PC-9 (cell line): ENCODE measurements around the gene CCDC106. TPM values are rescaled to one million over a fixed set of nuclear protein-coding genes. Genes with fewer than 3 reads are reported as not detected.

Experiments used
- BruUV-seq: library from RNA; stranded (reverse); fragments of 400-500 nt; replicated peaks from 2 replicates; lab custom pipeline; 2021; lab: Mats Ljungman, UMichigan
- CTCF ChIA-PET: fragments of 300-600 bp; sonication (Branson Sonifier 250); formaldehyde crosslinking; loops from one replicate; lab custom pipeline; 2022; ENCODE audit warnings: antibody characterized with exemption; lab: Charles Lee
- POLR2A ChIA-PET: fragments of 300-600 bp; sonication (Branson Sonifier 250); formaldehyde crosslinking; loops from one replicate; lab custom pipeline; 2022; ENCODE audit warnings: antibody characterized with exemption; ENCODE audit not compliant: unreplicated experiment; lab: Charles Lee
- DNase-seq, 2 experiments: peaks; one replicate each; pipeline versions ENCODE4 v3.0.0 to v3.0.0-alpha.2; 2015 to 2022; ENCODE audit warnings: mixed read lengths in 1 of 2
- H2AFZ ChIP-seq: fragments of 200-600 bp; sonication (generic); 2 replicates; pipeline ENCODE4 v1.8.1; 2017; ENCODE audit warnings: antibody characterized with exemption
- H3F3A ChIP-seq: fragments of 200-600 bp; sonication (generic); 2 replicates; pipeline ENCODE4 v1.8.1; 2017; ENCODE audit warnings: antibody characterized with exemption, mild to moderate bottlenecking, low read depth; ENCODE audit not compliant: insufficient read depth
- H3K27ac ChIP-seq: fragments of 200-600 bp; sonication (generic); 2 replicates; pipeline ENCODE4 v1.6.1; 2016; ENCODE audit warnings: mixed run types
- H3K27me3 ChIP-seq: fragments of 200-600 bp; sonication (generic); 2 replicates; pipeline ENCODE4 v1.6.1; 2016; ENCODE audit warnings: low read depth, mixed run types; ENCODE audit not compliant: insufficient read depth
- H3K36me3 ChIP-seq: fragments of 200-600 bp; sonication (generic); 2 replicates; pipeline ENCODE4 v1.6.1; 2016; ENCODE audit warnings: low read depth, mixed run types
- H3K4me1 ChIP-seq: fragments of 200-600 bp; sonication (generic); replicated peaks from 2 replicates; pipeline ENCODE4 v1.6.1; 2016; ENCODE audit warnings: mixed run types; ENCODE audit not compliant: insufficient read depth
- H3K4me2 ChIP-seq: fragments of 200-600 bp; sonication (generic); 2 replicates; pipeline ENCODE4 v1.6.1; 2017; ENCODE audit warnings: mixed run types
- H3K4me3 ChIP-seq: fragments of 200-600 bp; sonication (generic); 2 replicates; pipeline ENCODE4 v1.6.1; 2016; ENCODE audit warnings: mixed run types
- H3K79me2 ChIP-seq: fragments of 200-600 bp; sonication (generic); 2 replicates; pipeline ENCODE4 v1.6.1; 2017; ENCODE audit warnings: low read depth, mixed run types
- H3K9me2 ChIP-seq: fragments of 200-600 bp; sonication (generic); 2 replicates; pipeline ENCODE4 v1.8.1; 2017; ENCODE audit warnings: mild to moderate bottlenecking; ENCODE audit not compliant: insufficient read depth
- H3K9me3 ChIP-seq: fragments of 200-600 bp; sonication (generic); 2 replicates; pipeline ENCODE4 v1.8.1; 2016; ENCODE audit warnings: low read depth; ENCODE audit not compliant: insufficient read depth
- H4K20me1 ChIP-seq: fragments of 200-600 bp; sonication (generic); 2 replicates; pipeline ENCODE4 v1.8.1; 2017; ENCODE audit not compliant: insufficient read depth
- CTCF ChIP-seq: fragments of 200-600 bp; sonication (generic); conservative IDR thresholded peaks from 2 replicates; pipeline ENCODE4 v1.6.1; 2017; ENCODE audit warnings: mixed run types, antibody characterized with exemption, mild to moderate bottlenecking, moderate library complexity
- EZH2 ChIP-seq: fragments of 200-600 bp; sonication (generic); IDR thresholded peaks from 2 replicates; pipeline ENCODE4 v1.8.0; 2017; ENCODE audit warnings: antibody characterized with exemption, low read depth
- intact Hi-C: fragments of 100-400 bp; cut with micrococcal nuclease; formaldehyde crosslinking; loops from one replicate; pipeline ENCODE4 v1.10.0; 2022; ENCODE audit not compliant: unreplicated experiment
- total RNA-seq: library from RNA; stranded (reverse); gene quantifications from 2 replicates; pipeline ENCODE4 v1.2.3, GENCODE V29; 2021

Gene CCDC106
- total RNA-seq, 1 experiment from 2014 or later, result 3.2 TPM

GRCh38 chr19:55650602-55651230, 2.7 kb downstream of the CCDC106 start:
- Histone ChIP-seq H3K27ac (no peak overlapping the region), H3K4me3 (no peak overlapping the region), H3K79me2 (peaks cover 20% of the 10 kb centered on the region), H4K20me1 (peaks cover 10% of the 10 kb centered on the region), H3K9me2 (no peaks in the 10 kb centered on the region), H2AFZ (no peak overlapping the region), H3K4me1 (peaks cover 5% of the 10 kb centered on the region; the same call in 1 of the 2 replicates), H3K27me3 (no peaks in the 10 kb centered on the region), H3K36me3 (peaks cover 3% of the 10 kb centered on the region), H3F3A (peaks cover 26% of the 10 kb centered on the region; the same call in 1 of the 2 replicates), H3K4me2 (no peak overlapping the region), H3K9me3 (no peaks in the 10 kb centered on the region)
- intact Hi-C loops, result loop anchor here (5.0 kb wide), 1 partner anchor 492 kb away; the partner anchor contains the start of gene ZNF444
- ChIA-PET POLR2A (no interaction called here), CTCF (no interaction called here)
- BruUV-seq, result no TSS peak
- no peak for TF ChIP-seq EZH2
- TF ChIP-seq CTCF, result no peak
- DNase-seq, result peak in 1 of 2 experiments; percentile 12

- POLR2A ChIA-PET, result no interaction called here
- Histone ChIP-seq H3K4me1 (peaks cover 5% of the 10 kb centered on the region; the same call in 1 of the 2 replicates), H3K9me2 (no peaks in the 10 kb centered on the region), H3K9me3 (no peaks in the 10 kb centered on the region), H3K27me3 (no peaks in the 10 kb centered on the region), H3K4me3 (no peak overlapping the region), H4K20me1 (peaks cover 15% of the 10 kb centered on the region), H3K27ac (no peak overlapping the region), H3K36me3 (peaks cover 7% of the 10 kb centered on the region), H3F3A (peaks cover 25% of the 10 kb centered on the region; the same call in 1 of the 2 replicates), H3K79me2 (peaks cover 20% of the 10 kb centered on the region), H3K4me2 (no peak overlapping the region), H2AFZ (no peak overlapping the region)
- TF ChIP-seq CTCF (no peak), EZH2 (no peak)
- peak in 1 of 2 experiments; percentile 10 for DNase-seq
- CTCF ChIA-PET, result no interaction called here
- intact Hi-C loops, result loop anchor here (5.0 kb wide), 1 partner anchor 491 kb away; the partner anchor contains the start of gene ZNF444
- no TSS peak for BruUV-seq
These were observed 3.2 kb downstream of the CCDC106 start for GRCh38 chr19:55651236-55651635.

GRCh38 chr19:55652311-55653128, 4.5 kb downstream of the CCDC106 start:
- Histone ChIP-seq H3K4me3 (peak overlapping the region; percentile 72; the same call in 1 of the 2 replicates), H3K79me2 (peaks cover 30% of the 10 kb centered on the region), H3K4me2 (peak overlapping the region; percentile 79), H3K27ac (no peak overlapping the region), H3K4me1 (peaks cover 17% of the 10 kb centered on the region), H3K9me2 (no peaks in the 10 kb centered on the region), H4K20me1 (peaks cover 20% of the 10 kb centered on the region), H3K27me3 (no peaks in the 10 kb centered on the region), H3K36me3 (peaks cover 14% of the 10 kb centered on the region; the same call in 1 of the 2 replicates), H3F3A (peaks cover 13% of the 10 kb centered on the region; the same call in 1 of the 2 replicates), H2AFZ (no peak overlapping the region), H3K9me3 (no peaks in the 10 kb centered on the region)
- CTCF ChIA-PET, result interaction anchor here (0.7 to 0.9 kb wide), 3 partner anchors 166 to 681 kb away, joined by 4 read pairs; no protein-coding TSS in a partner anchor
- BruUV-seq, result no TSS peak
- intact Hi-C loops, result loop anchor here (5.0 kb wide), 1 partner anchor 490 kb away; the partner anchor contains the start of gene ZNF444
- peak in 1 of 2 experiments; percentile 25 for DNase-seq
- TF ChIP-seq CTCF (no peak), EZH2 (no peak)
- POLR2A ChIA-PET, result no interaction called here
